Trophoblast cell (in vitro differentiated cells and primary cell): ENCODE measurements around the gene CYTH2.

Source experiments
- DNase-seq, 2 donors: peaks; one replicate each; pipeline ENCODE4 v3.0.0-alpha.2; 2016
- H2AFZ ChIP-seq: 2 replicates; pipeline ENCODE4 v1.6.1; 2013; ENCODE audit warnings: low read length, moderate library complexity, mild to moderate bottlenecking; ENCODE audit not compliant: insufficient read depth, poor library complexity
- H2AK5ac ChIP-seq: 2 replicates; pipeline ENCODE4 v1.6.1; 2013; ENCODE audit warnings: mild to moderate bottlenecking, low read length
- H2BK120ac ChIP-seq: 2 replicates; pipeline ENCODE4 v1.6.1; 2013; ENCODE audit warnings: low read length, mild to moderate bottlenecking, moderate library complexity; ENCODE audit not compliant: insufficient read depth, poor library complexity
- H2BK12ac ChIP-seq: 2 replicates; pipeline ENCODE4 v1.6.1; 2013; ENCODE audit warnings: mild to moderate bottlenecking, low read length, moderate library complexity
- H2BK5ac ChIP-seq: 2 replicates; pipeline ENCODE4 v1.6.1; 2013; ENCODE audit warnings: low read length, low read depth, moderate library complexity, mild to moderate bottlenecking; ENCODE audit not compliant: poor library complexity
- H3K14ac ChIP-seq: 2 replicates; pipeline ENCODE4 v1.6.1; 2013; ENCODE audit warnings: mild to moderate bottlenecking, low read length
- H3K18ac ChIP-seq: 2 replicates; pipeline ENCODE4 v1.6.1; 2013; ENCODE audit warnings: mild to moderate bottlenecking, low read length
- H3K23ac ChIP-seq: 2 replicates; pipeline ENCODE4 v1.6.1; 2013; ENCODE audit warnings: low read length
- H3K27ac ChIP-seq: 2 replicates; pipeline ENCODE4 v1.5.1; 2013; ENCODE audit warnings: low read depth, mild to moderate bottlenecking, inconsistent platforms, low read length, moderate library complexity
- H3K27me3 ChIP-seq: 2 replicates; pipeline ENCODE4 v1.6.1; 2013; ENCODE audit warnings: inconsistent platforms, mild to moderate bottlenecking, low read length, moderate library complexity; ENCODE audit not compliant: insufficient read depth
- H3K36me3 ChIP-seq, 2 experiments: 1 replicate in 1 of 2; 2 replicates in 1 of 2; pipeline ENCODE4 v1.6.1; 2013; ENCODE audit warnings: low read length in 2 of 2, mild to moderate bottlenecking in 2 of 2, moderate library complexity in 1 of 2; ENCODE audit not compliant: insufficient read depth in 2 of 2, control insufficient read depth in 1 of 2
- H3K4ac ChIP-seq: 2 replicates; pipeline ENCODE4 v1.6.1; 2013; ENCODE audit warnings: low read depth, mild to moderate bottlenecking, low read length, moderate library complexity
- H3K4me1 ChIP-seq, 2 experiments: 1 replicate in 1 of 2; 2 replicates in 1 of 2; pipeline ENCODE4 v1.6.1; 2013; ENCODE audit warnings: low read length in 2 of 2, mild to moderate bottlenecking in 2 of 2, moderate library complexity in 1 of 2; ENCODE audit not compliant: insufficient read depth in 2 of 2, control insufficient read depth in 1 of 2
- H3K4me2 ChIP-seq: 2 replicates; pipeline ENCODE4 v1.6.1; 2013; ENCODE audit warnings: inconsistent platforms, mild to moderate bottlenecking, low read length, moderate library complexity
- H3K4me3 ChIP-seq: 2 replicates; pipeline ENCODE4 v1.5.1; 2013; ENCODE audit warnings: mild to moderate bottlenecking, low read depth, low read length, inconsistent platforms
- H3K79me1 ChIP-seq: one replicate; pipeline ENCODE4 v1.6.1; 2013; ENCODE audit warnings: low read length
- H3K79me2 ChIP-seq: 2 replicates; pipeline ENCODE4 v1.6.1; 2013; ENCODE audit warnings: low read length, mild to moderate bottlenecking; ENCODE audit not compliant: control insufficient read depth, insufficient read depth, poor library complexity
- H3K9ac ChIP-seq: 2 replicates; pipeline ENCODE4 v1.6.1; 2013; ENCODE audit warnings: mild to moderate bottlenecking, low read length
- H3K9me3 ChIP-seq: 2 replicates; pipeline ENCODE4 v1.6.1; 2013; ENCODE audit warnings: low read depth, mild to moderate bottlenecking, control low read depth, inconsistent platforms, low read length; ENCODE audit not compliant: insufficient read depth
- H4K12ac ChIP-seq: 2 replicates; pipeline ENCODE4 v1.6.1; 2013; ENCODE audit warnings: low read depth, mild to moderate bottlenecking, low read length, moderate library complexity
- H4K8ac ChIP-seq: 2 replicates; pipeline ENCODE4 v1.6.1; 2013; ENCODE audit warnings: low read depth, mild to moderate bottlenecking, low read length, moderate library complexity
- H4K91ac ChIP-seq: one replicate; pipeline ENCODE4 v1.6.1; 2013; ENCODE audit warnings: low read depth, mild to moderate bottlenecking, low read length, moderate library complexity
- whole genome bisulfite sequencing: extraction: QIAGEN DNeasy Blood & Tissue Kit; methylation state at CpG from one replicate; pipeline ENCODE4 v1.1.7; 2013; ENCODE audit warnings: missing lambda C conversion rate; ENCODE audit not compliant: insufficient read length, insufficient coverage; ENCODE audit errors: extremely low coverage; 5-methylcytosine and 5-hydroxymethylcytosine counted together

The CYTH2 gene

GRCh38 chr19:48490981-48491792 is 22.0 kb downstream of the CYTH2 start:
- peaks cover 2% of the 10 kb centered on the region for H3K79me2 ChIP-seq
- H3K4ac ChIP-seq, result no peak overlapping the region
- no peak overlapping the region for H2BK12ac ChIP-seq
- H4K91ac ChIP-seq, result no peak overlapping the region
- no peak overlapping the region for H3K4me3 ChIP-seq
- H3K36me3 ChIP-seq, result no peaks in the 10 kb centered on the region
- no peak for DNase-seq
- H3K4me2 ChIP-seq, result peak overlapping the region; percentile 45
- no peak overlapping the region for H3K23ac ChIP-seq
- no peak overlapping the region for H3K18ac ChIP-seq
- no peak overlapping the region for H2BK5ac ChIP-seq
- H2AK5ac ChIP-seq, result no peak overlapping the region
- H3K79me1 ChIP-seq, result peaks cover 4% of the 10 kb centered on the region
- H3K14ac ChIP-seq, result no peak overlapping the region
- no peaks in the 10 kb centered on the region for H3K9me3 ChIP-seq
- H2AFZ ChIP-seq, result no peak overlapping the region
- H4K12ac ChIP-seq, result no peak overlapping the region
- no peak overlapping the region for H3K27ac ChIP-seq
- peaks cover 8 to 9% of the 10 kb centered on the region in 2 experiments for H3K4me1 ChIP-seq
- H3K9ac ChIP-seq, result no peak overlapping the region
- no peaks in the 10 kb centered on the region for H3K27me3 ChIP-seq
- no CpG with 5 or more reads among the region's 50 CpGs for WGBS
- H2BK120ac ChIP-seq, result no peak overlapping the region
- no peak overlapping the region for H4K8ac ChIP-seq

DNA sequence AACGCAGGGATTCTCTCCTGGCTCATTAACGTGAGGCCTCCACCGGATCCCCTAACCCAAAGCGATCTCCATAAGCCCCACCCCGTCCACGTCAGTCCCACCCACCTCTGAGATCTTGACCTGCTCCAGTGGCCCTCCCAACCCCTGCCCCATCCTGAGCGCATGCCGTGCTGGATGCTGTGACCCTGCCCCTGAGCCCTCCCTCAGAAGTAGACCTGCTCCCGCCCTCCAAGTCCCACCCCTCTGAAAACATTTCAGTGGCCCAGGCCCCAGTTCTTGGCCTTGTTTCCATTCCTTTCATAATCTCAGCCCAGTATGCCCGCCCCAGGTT is 22.6 kb downstream of the CYTH2 start:
- Histone ChIP-seq H3K9me3 (no peaks in the 10 kb centered on the region), H2BK5ac (no peak overlapping the region), H3K18ac (no peak overlapping the region), H3K79me2 (peaks cover 2% of the 10 kb centered on the region), H3K4me2 (peak overlapping the region; percentile 45), H4K91ac (no peak overlapping the region), H3K27ac (no peak overlapping the region), H3K14ac (no peak overlapping the region), H3K9ac (no peak overlapping the region), H3K4me1 (peaks cover 8 to 9% of the 10 kb centered on the region in 2 experiments), H3K23ac (no peak overlapping the region), H3K27me3 (no peaks in the 10 kb centered on the region), H4K8ac (no peak overlapping the region), H2BK120ac (no peak overlapping the region), H3K4ac (no peak overlapping the region), H3K36me3 (no peaks in the 10 kb centered on the region), H4K12ac (no peak overlapping the region), H3K79me1 (peaks cover 4% of the 10 kb centered on the region), H2BK12ac (no peak overlapping the region), H3K4me3 (no peak overlapping the region), H2AK5ac (no peak overlapping the region), H2AFZ (no peak overlapping the region)
- no peak for DNase-seq
- WGBS, result no CpG with 5 or more reads among the region's 10 CpGs

- H4K91ac ChIP-seq, result peak overlapping the region; percentile 74
- peaks cover 10 to 13% of the 10 kb centered on the region in 2 experiments for H3K4me1 ChIP-seq
- peak overlapping the region; percentile 45 for H4K12ac ChIP-seq
- H3K9me3 ChIP-seq, result no peaks in the 10 kb centered on the region
- WGBS, result no CpG with 5 or more reads among the region's 47 CpGs
- DNase-seq, result peak; percentile 96 to 97
- H2BK120ac ChIP-seq, result no peak overlapping the region
- no peak overlapping the region for H3K23ac ChIP-seq
- H2BK12ac ChIP-seq, result no peak overlapping the region
- no peaks in the 10 kb centered on the region for H3K27me3 ChIP-seq
- peak overlapping the region; percentile 84 for H4K8ac ChIP-seq
- H3K4ac ChIP-seq, result peak overlapping the region; percentile 42
- peak overlapping the region; percentile 25 for H2BK5ac ChIP-seq
- H2AK5ac ChIP-seq, result peak overlapping the region; percentile 27
- peak overlapping the region; percentile 70 for H3K18ac ChIP-seq
- peak overlapping the region; percentile 78 for H3K9ac ChIP-seq
- H3K27ac ChIP-seq, result peak overlapping the region; percentile 35
- H3K79me1 ChIP-seq, result peaks cover 4% of the 10 kb centered on the region
- H3K14ac ChIP-seq, result peak overlapping the region; percentile 63
- peaks cover 2% of the 10 kb centered on the region for H3K79me2 ChIP-seq
- H2AFZ ChIP-seq, result peak overlapping the region; percentile 53
- peak overlapping the region; percentile 69 for H3K4me2 ChIP-seq
- H3K36me3 ChIP-seq, result peaks cover 0 to 1% of the 10 kb centered on the region in 2 experiments
- peak overlapping the region; percentile 76 for H3K4me3 ChIP-seq
Measured at GRCh38 chr19:48492925-48493717, 24.0 kb downstream of the CYTH2 start.

GRCh38 chr19:48493718-48494401 is 24.7 kb downstream of the CYTH2 start:
- H3K23ac ChIP-seq, result no peak overlapping the region
- no peaks in the 10 kb centered on the region for H3K9me3 ChIP-seq
- H3K18ac ChIP-seq, result peak overlapping the region; percentile 70
- peak overlapping the region; percentile 25 for H2BK5ac ChIP-seq
- peak overlapping the region; percentile 42 for H3K4ac ChIP-seq
- peak overlapping the region; percentile 74 for H4K91ac ChIP-seq
- H3K14ac ChIP-seq, result peak overlapping the region; percentile 63
- peak overlapping the region; percentile 76 for H3K4me3 ChIP-seq
- peak overlapping the region; percentile 45 for H4K12ac ChIP-seq
- H3K27ac ChIP-seq, result no peak overlapping the region
- H2AK5ac ChIP-seq, result peak overlapping the region; percentile 65
- peak overlapping the region; percentile 53 for H2AFZ ChIP-seq
- DNase-seq, result no peak
- H3K27me3 ChIP-seq, result no peaks in the 10 kb centered on the region
- peaks cover 4% of the 10 kb centered on the region for H3K79me1 ChIP-seq
- H2BK120ac ChIP-seq, result peak overlapping the region; percentile 38
- no CpG with 5 or more reads among the region's 70 CpGs for WGBS
- H2BK12ac ChIP-seq, result no peak overlapping the region
- H3K4me1 ChIP-seq, result peaks cover 10 to 13% of the 10 kb centered on the region in 2 experiments
- peaks cover 0 to 1% of the 10 kb centered on the region in 2 experiments for H3K36me3 ChIP-seq
- peak overlapping the region; percentile 86 for H3K9ac ChIP-seq
- H3K4me2 ChIP-seq, result peak overlapping the region; percentile 69
- H3K79me2 ChIP-seq, result peaks cover 2% of the 10 kb centered on the region
- H4K8ac ChIP-seq, result peak overlapping the region; percentile 84
